ENCODE results near the gene C1orf198. TPM values are rescaled to one million over a fixed set of nuclear protein-coding genes. Genes with fewer than 3 reads are reported as not detected.

The C1orf198 gene
- total and polyA plus RNA-seq, 2 of the 8 experiments (the other 6 are each of a cell fraction or from before 2014, with no cell fraction given): 30.6 to 45.0 TPM

DNA sequence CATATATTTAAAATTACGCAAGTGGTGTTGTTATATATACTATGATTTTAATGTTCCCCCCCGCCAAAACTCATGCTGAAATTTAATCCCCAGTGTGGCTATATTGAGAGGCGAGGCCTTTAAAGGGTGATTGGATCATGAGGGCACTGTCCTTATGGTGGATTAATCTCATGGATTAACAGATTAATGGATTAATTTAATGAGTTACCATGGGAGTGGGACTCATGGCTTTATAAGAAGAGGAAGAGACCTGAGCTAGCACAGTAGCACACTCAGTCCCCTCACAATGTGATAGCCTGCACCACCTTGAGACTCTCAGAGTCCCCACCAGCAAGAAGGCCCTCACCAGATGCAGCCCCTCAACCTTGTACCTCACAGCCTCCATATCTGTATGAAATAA is 34.8 kb downstream of the C1orf198 start:
- Histone ChIP-seq H3K4me1 (replicated peaks in 1 of 4; ENCODE audit: control insufficient read depth in 3 of 4, insufficient read depth in 4 of 4, low read length in 3 of 4) (0 out of 7 replicates have a peak, but pooled peaks cover 0 to 2% (median 0%) of the 10 kb centered on the region in 4 experiments), H3K14ac (ENCODE audit: insufficient read length) (no peak overlapping the region), H3K79me2 (ENCODE audit: control insufficient read depth in 1 of 2, insufficient read depth in 2 of 2, low read length in 2 of 2) (no peaks in the 10 kb centered on the region), H4K8ac (ENCODE audit: extremely low read depth, insufficient read depth, low read length) (no peak overlapping the region), H3K18ac (ENCODE audit: extremely low read depth, low read length) (no peak overlapping the region), H2BK15ac (ENCODE audit: low read length) (no peak overlapping the region), H3K4me2 (ENCODE audit: insufficient read depth in 1 of 2, low read depth in 2 of 2, low read length in 2 of 2) (no peak overlapping the region), H3K23ac (ENCODE audit: insufficient read length) (no peak overlapping the region), H3K79me1 (ENCODE audit: low read depth, low read length) (no peaks in the 10 kb centered on the region; the same call in 1 of the 2 replicates), H3K27me3 (replicated peaks in 1 of 4; ENCODE audit: control insufficient read depth in 3 of 4, extremely low read depth in 1 of 4, insufficient read depth in 3 of 4, low read length in 3 of 4) (no peaks in the 10 kb centered on the region), H4K91ac (replicated peaks; ENCODE audit: insufficient read length, low read length) (no peak overlapping the region), H3K9ac (replicated peaks in 1 of 4; ENCODE audit: extremely low read depth in 1 of 4, low read depth in 3 of 4, low read length in 3 of 4) (no peak overlapping the region), H4K5ac (ENCODE audit: insufficient read length, low read depth, low read length) (no peak overlapping the region), H3K4ac (replicated peaks; ENCODE audit: insufficient read length, low read depth, low read length) (no peak overlapping the region), H3K23me2 (ENCODE audit: low read depth, low read length) (no peaks in the 10 kb centered on the region), H2BK5ac (ENCODE audit: low read depth, low read length) (no peak overlapping the region), H2BK20ac (ENCODE audit: low read length) (no peak overlapping the region), H3K27ac (ENCODE audit: low read depth, low read length) (no peak overlapping the region), H2BK120ac (replicated peaks; ENCODE audit: low read depth, low read length) (no peak overlapping the region), H2BK12ac (ENCODE audit: low read depth, low read length) (no peak overlapping the region), H2AFZ (ENCODE audit: low read length) (no peak overlapping the region), H4K20me1 (replicated peaks in 1 of 2; ENCODE audit: control insufficient read depth in 1 of 2, insufficient read depth in 2 of 2, low read length in 2 of 2) (peaks cover 0 to 2% of the 10 kb centered on the region in 2 experiments), H3K36me3 (ENCODE audit: control insufficient read depth in 2 of 4, insufficient read depth in 4 of 4, low read length in 3 of 4) (no peaks in the 10 kb centered on the region), H3K4me3 (ENCODE audit: extremely low read depth in 1 of 4, insufficient read depth in 2 of 4, low read depth in 3 of 4, low read length in 4 of 4) (no peak overlapping the region), H3K9me3 (ENCODE audit: insufficient read depth in 2 of 2, low read depth in 1 of 2, low read length in 1 of 2) (no peaks in the 10 kb centered on the region), H3K56ac (replicated peaks; ENCODE audit: insufficient read length, low read depth, low read length) (no peak overlapping the region), H2AK5ac (ENCODE audit: low read depth, low read length) (no peak overlapping the region)
- ChIA-PET CTCF (ENCODE audit: partially characterized antibody) (interaction anchor here (1.0 kb wide), 1 partner anchor 19 kb away, joined by 3 read pairs; no protein-coding TSS in a partner anchor), POLR2A (ENCODE audit: partially characterized antibody) (no interaction called here)
- WGBS, 2 experiments (ENCODE audit: extremely low coverage in 1 of 2, insufficient coverage in 1 of 2, insufficient read length in 1 of 2, insufficient replicate concordance in 2 of 2, low coverage in 1 of 2, low lambda C conversion rate in 2 of 2, missing lambda C conversion rate in 1 of 2): 91% methylated on average over 3 of the region's 3 CpGs; no CpG with 5 or more reads in 1 of the 2 experiments
- FAIRE-seq (no peak), DNase-seq (ENCODE audit: low read depth in 1 of 2, low spot score in 2 of 2) (no peak)
- TF ChIP-seq JUND (IDR thresholded peaks at IDR 0.05; ENCODE audit: low read length) (no peak), SRF (IDR thresholded peaks at IDR 0.05; ENCODE audit: low read depth, low read length) (no peak), SP4 (IDR thresholded peaks at IDR 0.05; ENCODE audit: low read length) (no peak), ATF3 (IDR thresholded peaks at IDR 0.05; ENCODE audit: insufficient read depth, low read depth, low read length) (no peak), CBX8 (IDR thresholded peaks at IDR 0.05; ENCODE audit: borderline replicate concordance, low read depth, low read length) (no peak), SIN3A (conservative IDR thresholded peaks at IDR 0.05 in 1 of 2, IDR thresholded peaks at IDR 0.05 in 1 of 2; ENCODE audit: low read depth in 1 of 2, low read length in 2 of 2) (no peak), CTBP2 (IDR thresholded peaks at IDR 0.05; ENCODE audit: borderline replicate concordance, insufficient read depth, insufficient read length, low read length) (no peak), HDAC2 (IDR thresholded peaks at IDR 0.05; ENCODE audit: borderline replicate concordance in 1 of 2, low read depth in 2 of 2, low read length in 2 of 2) (no peak), SP2 (IDR thresholded peaks at IDR 0.05; ENCODE audit: low read length) (no peak), SUZ12 (IDR thresholded peaks at IDR 0.05; ENCODE audit: low read length) (no peak), E2F6 (IDR thresholded peaks at IDR 0.05) (no peak)
